ENCODE measurements around the gene CHEK2. TPM values are rescaled to one million over a fixed set of nuclear protein-coding genes. Genes with fewer than 3 reads are reported as not detected.
"Not testable (repeated sequence)": the region's sequence is repeated elsewhere in the genome, so short reads cannot be mapped to it uniquely, and the experiment has no call there.

The CHEK2 gene
- total RNA-seq, 2 donors from 2014 or later = 67.5 to 72.3 TPM

DNA sequence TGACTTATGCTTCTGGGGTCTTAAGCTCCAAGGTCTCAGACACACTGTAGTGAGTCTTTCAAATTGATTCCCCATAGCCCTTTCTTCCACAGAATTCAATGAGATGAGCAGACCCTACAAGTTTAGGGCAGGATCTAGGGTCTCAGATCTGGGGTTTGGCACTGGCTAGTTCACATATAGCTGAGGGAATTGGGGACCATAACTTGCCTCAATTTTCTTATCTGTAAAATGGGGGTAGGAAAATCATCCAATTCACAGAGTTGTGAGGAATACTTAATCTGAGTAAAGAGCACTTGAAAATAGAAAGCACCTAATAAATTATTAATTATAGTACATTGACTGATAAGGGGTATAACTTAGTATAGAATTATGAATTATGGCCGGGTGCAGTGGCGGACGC is 25.0 kb upstream of the CHEK2 start:
- H3K4me1 ChIP-seq (ENCODE audit: control insufficient read depth, insufficient read depth, low read length) = no peaks in the 10 kb centered on the region

DNA sequence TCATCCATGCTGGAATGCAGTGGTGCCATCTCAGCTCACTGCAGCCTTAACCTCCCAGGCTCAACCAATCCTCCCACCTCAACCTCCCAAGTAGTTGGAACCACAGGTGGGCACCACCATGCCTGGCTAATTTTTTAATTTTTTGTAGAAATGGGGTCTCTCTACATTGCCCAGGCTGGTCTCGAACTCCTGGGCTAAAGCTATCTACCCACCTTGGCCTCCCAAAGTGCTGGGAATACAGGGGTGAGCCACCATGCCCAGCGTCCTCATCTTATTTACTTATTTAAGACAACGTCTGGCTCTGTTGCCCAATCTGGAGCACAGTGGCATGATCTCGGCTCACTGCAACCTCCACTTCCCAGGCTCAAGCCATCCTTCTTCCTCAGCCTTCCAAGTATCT is 20.4 kb upstream of the CHEK2 start:
- peaks cover 13% of the 10 kb centered on the region for H3K9me3 Mint-ChIP-seq
- H3K27me3 Mint-ChIP-seq (ENCODE audit: insufficient read depth); H3K27ac Mint-ChIP-seq; H3K4me3 ChIP-seq (ENCODE audit: low read length); H3K9ac ChIP-seq (ENCODE audit: extremely low read depth, low read length, poor library complexity, severe bottlenecking); H3K4me3 Mint-ChIP-seq; H3K27me3 ChIP-seq (ENCODE audit: control insufficient read depth, insufficient read depth, low read length, poor library complexity, severe bottlenecking); H3K4me1 ChIP-seq (ENCODE audit: control insufficient read depth, insufficient read depth, low read length); DNase-seq; H3K27ac ChIP-seq (ENCODE audit: low read depth, low read length); H3K36me3 ChIP-seq (ENCODE audit: control insufficient read depth, insufficient read depth, low read length); H3K36me3 Mint-ChIP-seq (ENCODE audit: low read depth); H3K9me3 ChIP-seq (ENCODE audit: control insufficient read depth, low read length): not testable (repeated sequence)
- 93 to 98% methylated on average over 4 of the region's 4 CpGs for WGBS, 2 experiments (ENCODE audit: insufficient coverage in 1 of 2, insufficient read length in 1 of 2)
- peaks cover 11% of the 10 kb centered on the region for H3K4me1 Mint-ChIP-seq

More for the DNA sequence above, 25.0 kb upstream of the CHEK2 start:
- Mint-ChIP-seq H3K9me3 (peaks cover 12% of the 10 kb centered on the region), H3K4me3 (no peak overlapping the region), H3K27ac (no peak overlapping the region), H3K27me3 (ENCODE audit: insufficient read depth) (no peaks in the 10 kb centered on the region), H3K36me3 (ENCODE audit: low read depth) (no peaks in the 10 kb centered on the region), H3K4me1 (no peaks in the 10 kb centered on the region)
- WGBS, 2 experiments (ENCODE audit: insufficient coverage in 1 of 2, insufficient read length in 1 of 2) = 90 to 98% methylated on average over 3 of the region's 3 CpGs
- Histone ChIP-seq H3K36me3 (ENCODE audit: control insufficient read depth, insufficient read depth, low read length) (no peaks in the 10 kb centered on the region), H3K27ac (ENCODE audit: low read depth, low read length) (no peak overlapping the region), H3K9ac (ENCODE audit: extremely low read depth, low read length, poor library complexity, severe bottlenecking) (no peak overlapping the region), H3K27me3 (ENCODE audit: control insufficient read depth, insufficient read depth, low read length, poor library complexity, severe bottlenecking) (no peaks in the 10 kb centered on the region), H3K4me3 (ENCODE audit: low read length) (no peak overlapping the region), H3K9me3 (ENCODE audit: control insufficient read depth, low read length) (no peaks in the 10 kb centered on the region)
- TF ChIP-seq, protein P1, sequence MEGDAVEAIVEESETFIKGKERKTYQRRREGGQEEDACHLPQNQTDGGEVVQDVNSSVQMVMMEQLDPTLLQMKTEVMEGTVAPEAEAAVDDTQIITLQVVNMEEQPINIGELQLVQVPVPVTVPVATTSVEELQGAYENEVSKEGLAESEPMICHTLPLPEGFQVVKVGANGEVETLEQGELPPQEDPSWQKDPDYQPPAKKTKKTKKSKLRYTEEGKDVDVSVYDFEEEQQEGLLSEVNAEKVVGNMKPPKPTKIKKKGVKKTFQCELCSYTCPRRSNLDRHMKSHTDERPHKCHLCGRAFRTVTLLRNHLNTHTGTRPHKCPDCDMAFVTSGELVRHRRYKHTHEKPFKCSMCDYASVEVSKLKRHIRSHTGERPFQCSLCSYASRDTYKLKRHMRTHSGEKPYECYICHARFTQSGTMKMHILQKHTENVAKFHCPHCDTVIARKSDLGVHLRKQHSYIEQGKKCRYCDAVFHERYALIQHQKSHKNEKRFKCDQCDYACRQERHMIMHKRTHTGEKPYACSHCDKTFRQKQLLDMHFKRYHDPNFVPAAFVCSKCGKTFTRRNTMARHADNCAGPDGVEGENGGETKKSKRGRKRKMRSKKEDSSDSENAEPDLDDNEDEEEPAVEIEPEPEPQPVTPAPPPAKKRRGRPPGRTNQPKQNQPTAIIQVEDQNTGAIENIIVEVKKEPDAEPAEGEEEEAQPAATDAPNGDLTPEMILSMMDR (conservative IDR thresholded peaks at IDR 0.05) = no peak
- no peak for DNase-seq

DNA sequence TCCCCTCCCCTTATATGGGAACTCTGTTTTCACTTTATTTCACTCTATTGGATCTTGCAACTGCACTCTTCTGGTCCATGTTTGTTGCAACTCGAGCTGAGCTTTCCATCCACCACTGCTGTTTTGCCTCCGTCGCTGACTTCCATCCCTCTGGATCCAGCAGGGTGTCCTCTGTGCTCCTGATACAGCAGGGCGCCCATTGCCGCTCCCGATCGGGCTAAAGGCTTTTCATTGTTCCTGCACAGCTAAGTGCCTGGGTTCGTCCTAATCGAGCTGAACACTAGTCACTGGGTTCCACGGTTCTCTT is 19.8 kb upstream of the CHEK2 start:
- Histone ChIP-seq H3K27me3 (ENCODE audit: control insufficient read depth, insufficient read depth, low read length, poor library complexity, severe bottlenecking) (no peaks in the 10 kb centered on the region), H3K9ac (ENCODE audit: extremely low read depth, low read length, poor library complexity, severe bottlenecking) (no peak overlapping the region), H3K36me3 (ENCODE audit: control insufficient read depth, insufficient read depth, low read length) (no peaks in the 10 kb centered on the region), H3K27ac (ENCODE audit: low read depth, low read length) (no peak overlapping the region), H3K9me3 (ENCODE audit: control insufficient read depth, low read length) (peaks cover 9% of the 10 kb centered on the region), H3K4me1 (ENCODE audit: control insufficient read depth, insufficient read depth, low read length) (peaks cover 4% of the 10 kb centered on the region), H3K4me3 (ENCODE audit: low read length) (no peak overlapping the region)
- peaks cover 9% of the 10 kb centered on the region for H3K36me3 Mint-ChIP-seq (ENCODE audit: low read depth)
- H3K9me3 Mint-ChIP-seq = peaks cover 13% of the 10 kb centered on the region
- peaks cover 11% of the 10 kb centered on the region for H3K4me1 Mint-ChIP-seq
- H3K27ac Mint-ChIP-seq = peak overlapping the region; percentile 56
- 92 to 98% methylated on average over 7 to 10 of the region's 10 CpGs for WGBS, 2 experiments (ENCODE audit: insufficient coverage in 1 of 2, insufficient read length in 1 of 2)
- H3K27me3 Mint-ChIP-seq (ENCODE audit: insufficient read depth) = no peaks in the 10 kb centered on the region
- H3K4me3 Mint-ChIP-seq = no peak overlapping the region
- DNase-seq = peak; percentile 59
- TF ChIP-seq, protein P1 (conservative IDR thresholded peaks at IDR 0.05) = no peak
